Liver (tissue), 3 donors: Measurements from ENCODE around the gene CREBBP.

Source experiments
- ATF3 ChIP-seq: IDR thresholded peaks from 2 replicates; pipeline ENCODE4 v1.6.1; 2016; ENCODE audit warnings: antibody characterized with exemption
- FOXA1 ChIP-seq: IDR thresholded peaks from 2 replicates; pipeline ENCODE4 v1.6.1; 2016; ENCODE audit warnings: antibody characterized with exemption
- GABPA ChIP-seq, 2 donors: IDR thresholded peaks in 1 of 2; conservative IDR thresholded peaks in 1 of 2; 2 replicates each; pipeline ENCODE4 v1.6.1; 2016; ENCODE audit warnings: antibody characterized with exemption in 2 of 2, mild to moderate bottlenecking in 1 of 2, moderate library complexity in 1 of 2
- HNF4A ChIP-seq, 2 donors: conservative IDR thresholded peaks; 2 replicates each; pipeline ENCODE4 v1.6.1; 2016; ENCODE audit warnings: antibody characterized with exemption in 2 of 2, mild to moderate bottlenecking in 2 of 2
- NR2F2 ChIP-seq: IDR thresholded peaks from 2 replicates; pipeline ENCODE4 v1.6.1; 2016; ENCODE audit warnings: antibody characterized with exemption
- SP1 ChIP-seq: IDR thresholded peaks from 2 replicates; pipeline ENCODE4 v1.6.1; 2018; ENCODE audit warnings: antibody characterized with exemption, mild to moderate bottlenecking
- TAF1 ChIP-seq: conservative IDR thresholded peaks from 2 replicates; pipeline ENCODE4 v1.6.1; 2016; ENCODE audit warnings: antibody characterized with exemption, mild to moderate bottlenecking
- YY1 ChIP-seq: IDR thresholded peaks from 2 replicates; pipeline ENCODE4 v1.6.1; 2016; ENCODE audit warnings: antibody characterized with exemption, mild to moderate bottlenecking
- TF ChIP-seq, protein P1 (sequence below): fragments of 150-350 bp; IDR thresholded peaks from 2 replicates; pipeline ENCODE4 v1.5.1; 2017; ENCODE audit warnings: improper control_type of control experiment, low read depth, low read length; ENCODE audit not compliant: missing input control
- TF ChIP-seq, protein P2 (sequence below): IDR thresholded peaks from 2 replicates; pipeline ENCODE4 v1.6.1; 2016; ENCODE audit warnings: antibody characterized with exemption
- TF ChIP-seq, protein P3 (sequence below): IDR thresholded peaks from 2 replicates; pipeline ENCODE4 v1.6.1; 2016; ENCODE audit warnings: antibody characterized with exemption, mild to moderate bottlenecking
- donor health status: healthy.
- donor health status: healthy.

- TF ChIP-seq, protein P1, sequence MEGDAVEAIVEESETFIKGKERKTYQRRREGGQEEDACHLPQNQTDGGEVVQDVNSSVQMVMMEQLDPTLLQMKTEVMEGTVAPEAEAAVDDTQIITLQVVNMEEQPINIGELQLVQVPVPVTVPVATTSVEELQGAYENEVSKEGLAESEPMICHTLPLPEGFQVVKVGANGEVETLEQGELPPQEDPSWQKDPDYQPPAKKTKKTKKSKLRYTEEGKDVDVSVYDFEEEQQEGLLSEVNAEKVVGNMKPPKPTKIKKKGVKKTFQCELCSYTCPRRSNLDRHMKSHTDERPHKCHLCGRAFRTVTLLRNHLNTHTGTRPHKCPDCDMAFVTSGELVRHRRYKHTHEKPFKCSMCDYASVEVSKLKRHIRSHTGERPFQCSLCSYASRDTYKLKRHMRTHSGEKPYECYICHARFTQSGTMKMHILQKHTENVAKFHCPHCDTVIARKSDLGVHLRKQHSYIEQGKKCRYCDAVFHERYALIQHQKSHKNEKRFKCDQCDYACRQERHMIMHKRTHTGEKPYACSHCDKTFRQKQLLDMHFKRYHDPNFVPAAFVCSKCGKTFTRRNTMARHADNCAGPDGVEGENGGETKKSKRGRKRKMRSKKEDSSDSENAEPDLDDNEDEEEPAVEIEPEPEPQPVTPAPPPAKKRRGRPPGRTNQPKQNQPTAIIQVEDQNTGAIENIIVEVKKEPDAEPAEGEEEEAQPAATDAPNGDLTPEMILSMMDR = no peak
- TF ChIP-seq FOXA1 = no peak
- TF ChIP-seq, protein P2, sequence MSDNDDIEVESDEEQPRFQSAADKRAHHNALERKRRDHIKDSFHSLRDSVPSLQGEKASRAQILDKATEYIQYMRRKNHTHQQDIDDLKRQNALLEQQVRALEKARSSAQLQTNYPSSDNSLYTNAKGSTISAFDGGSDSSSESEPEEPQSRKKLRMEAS = no peak
- no peak for TF ChIP-seq SP1
- no peak for TF ChIP-seq GABPA (IDR thresholded peaks at IDR 0.05 in 1 of 2, conservative IDR thresholded peaks at IDR 0.05 in 1 of 2)
- TF ChIP-seq TAF1 = no peak
- TF ChIP-seq NR2F2 = no peak
- TF ChIP-seq HNF4A (conservative IDR thresholded peaks at IDR 0.05) = no peak
- TF ChIP-seq, protein P3, sequence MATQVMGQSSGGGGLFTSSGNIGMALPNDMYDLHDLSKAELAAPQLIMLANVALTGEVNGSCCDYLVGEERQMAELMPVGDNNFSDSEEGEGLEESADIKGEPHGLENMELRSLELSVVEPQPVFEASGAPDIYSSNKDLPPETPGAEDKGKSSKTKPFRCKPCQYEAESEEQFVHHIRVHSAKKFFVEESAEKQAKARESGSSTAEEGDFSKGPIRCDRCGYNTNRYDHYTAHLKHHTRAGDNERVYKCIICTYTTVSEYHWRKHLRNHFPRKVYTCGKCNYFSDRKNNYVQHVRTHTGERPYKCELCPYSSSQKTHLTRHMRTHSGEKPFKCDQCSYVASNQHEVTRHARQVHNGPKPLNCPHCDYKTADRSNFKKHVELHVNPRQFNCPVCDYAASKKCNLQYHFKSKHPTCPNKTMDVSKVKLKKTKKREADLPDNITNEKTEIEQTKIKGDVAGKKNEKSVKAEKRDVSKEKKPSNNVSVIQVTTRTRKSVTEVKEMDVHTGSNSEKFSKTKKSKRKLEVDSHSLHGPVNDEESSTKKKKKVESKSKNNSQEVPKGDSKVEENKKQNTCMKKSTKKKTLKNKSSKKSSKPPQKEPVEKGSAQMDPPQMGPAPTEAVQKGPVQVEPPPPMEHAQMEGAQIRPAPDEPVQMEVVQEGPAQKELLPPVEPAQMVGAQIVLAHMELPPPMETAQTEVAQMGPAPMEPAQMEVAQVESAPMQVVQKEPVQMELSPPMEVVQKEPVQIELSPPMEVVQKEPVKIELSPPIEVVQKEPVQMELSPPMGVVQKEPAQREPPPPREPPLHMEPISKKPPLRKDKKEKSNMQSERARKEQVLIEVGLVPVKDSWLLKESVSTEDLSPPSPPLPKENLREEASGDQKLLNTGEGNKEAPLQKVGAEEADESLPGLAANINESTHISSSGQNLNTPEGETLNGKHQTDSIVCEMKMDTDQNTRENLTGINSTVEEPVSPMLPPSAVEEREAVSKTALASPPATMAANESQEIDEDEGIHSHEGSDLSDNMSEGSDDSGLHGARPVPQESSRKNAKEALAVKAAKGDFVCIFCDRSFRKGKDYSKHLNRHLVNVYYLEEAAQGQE = no peak
- no peak for TF ChIP-seq YY1
- TF ChIP-seq ATF3 = no peak
Measured at GRCh38 chr16:3868556-3868955, 12.0 kb downstream of the CREBBP start.
